ENCODE measurements around the gene DKK3. TPM values are rescaled to one million over a fixed set of nuclear protein-coding genes. Genes with fewer than 3 reads are reported as not detected.

The DKK3 gene
- polyA plus RNA-seq, 3 donors = not detected

- H3K9me3 ChIP-seq (replicated peaks in 1 of 2; ENCODE audit: control insufficient read depth in 1 of 2, insufficient read depth in 1 of 2, low read length in 2 of 2) = peaks cover 12 to 13% of the 10 kb centered on the region in 2 donors
- H3K4me1 ChIP-seq (ENCODE audit: control insufficient read depth in 1 of 2, insufficient read depth in 2 of 2, low read length in 2 of 2) = no peaks in the 10 kb centered on the region
- peaks cover 5 to 15% (median 8%) of the 10 kb centered on the region in 3 donors for H3K27me3 Mint-ChIP-seq (ENCODE audit: low read depth in 3 of 3)
- H3K9me3 Mint-ChIP-seq = peaks cover 16 to 28% (median 21%) of the 10 kb centered on the region in 7 donors
- H3K4me2 ChIP-seq (replicated peaks; ENCODE audit: extremely low read depth, low read length, poor library complexity, severe bottlenecking) = no peak overlapping the region
- H3K4me1 Mint-ChIP-seq = peaks cover 5% of the 10 kb centered on the region
- H3K27ac ChIP-seq (ENCODE audit: low read depth in 1 of 2, low read length in 2 of 2) = no peak overlapping the region
- 84% methylated on average over 5 of the region's 9 CpGs for WGBS (ENCODE audit: insufficient coverage)
- intact Hi-C loops (cut with micrococcal nuclease) = no loop called here
- no peaks in the 10 kb centered on the region for H4K20me1 ChIP-seq (ENCODE audit: insufficient read depth, low read length)
- H3K4me3 Mint-ChIP-seq = no peak overlapping the region
- H3K4me3 ChIP-seq (replicated peaks in 1 of 3; ENCODE audit: low read depth in 2 of 3, low read length in 3 of 3) = no peak overlapping the region
- no peak overlapping the region for H3K9ac ChIP-seq (ENCODE audit: insufficient read depth, low read length, poor library complexity, severe bottlenecking)
- H2AFZ ChIP-seq (ENCODE audit: insufficient read depth, low read depth, low read length, poor library complexity, severe bottlenecking) = no peak overlapping the region
- no peaks in the 10 kb centered on the region for H3K79me2 ChIP-seq (ENCODE audit: insufficient read depth, low read length)
- no peak overlapping the region for H3K27ac Mint-ChIP-seq
- no peak for TF ChIP-seq CTCF (IDR thresholded peaks at IDR 0.05)
- no peaks in the 10 kb centered on the region for H3K36me3 ChIP-seq (replicated peaks in 1 of 2; ENCODE audit: control insufficient read depth in 1 of 2, insufficient read depth in 2 of 2, low read length in 2 of 2)
- H3K36me3 Mint-ChIP-seq = no peaks in the 10 kb centered on the region
- DNase-seq = no peak
- peaks cover 3 to 4% of the 10 kb centered on the region in 2 donors for H3K27me3 ChIP-seq (ENCODE audit: control insufficient read depth in 2 of 2, insufficient read depth in 2 of 2, low read length in 2 of 2)
These were observed 10.9 kb upstream of the DKK3 start for GRCh38 chr11:12019337-12019736.

- H3K4me1 Mint-ChIP-seq = no peaks in the 10 kb centered on the region
- Histone ChIP-seq H3K79me2 (ENCODE audit: insufficient read depth, low read length) (no peaks in the 10 kb centered on the region), H3K4me3 (replicated peaks in 1 of 3; ENCODE audit: low read depth in 2 of 3, low read length in 3 of 3) (no peak overlapping the region), H2AFZ (ENCODE audit: insufficient read depth, low read depth, low read length, poor library complexity, severe bottlenecking) (no peak overlapping the region), H3K27me3 (ENCODE audit: control insufficient read depth in 2 of 2, insufficient read depth in 2 of 2, low read length in 2 of 2) (peaks cover 3 to 8% of the 10 kb centered on the region in 2 donors), H3K9ac (ENCODE audit: insufficient read depth, low read length, poor library complexity, severe bottlenecking) (no peak overlapping the region), H3K36me3 (replicated peaks in 1 of 2; ENCODE audit: control insufficient read depth in 1 of 2, insufficient read depth in 2 of 2, low read length in 2 of 2) (no peaks in the 10 kb centered on the region), H3K4me1 (ENCODE audit: control insufficient read depth in 1 of 2, insufficient read depth in 2 of 2, low read length in 2 of 2) (no peaks in the 10 kb centered on the region), H3K4me2 (replicated peaks; ENCODE audit: extremely low read depth, low read length, poor library complexity, severe bottlenecking) (no peak overlapping the region), H4K20me1 (ENCODE audit: insufficient read depth, low read length) (no peaks in the 10 kb centered on the region), H3K9me3 (replicated peaks in 1 of 2; ENCODE audit: control insufficient read depth in 1 of 2, insufficient read depth in 1 of 2, low read length in 2 of 2) (peaks cover 0 to under 1% of the 10 kb centered on the region in 2 donors), H3K27ac (ENCODE audit: low read depth in 1 of 2, low read length in 2 of 2) (no peak overlapping the region)
- no peaks in the 10 kb centered on the region for H3K36me3 Mint-ChIP-seq
- H3K27me3 Mint-ChIP-seq (ENCODE audit: low read depth in 3 of 3) = peaks cover 5 to 21% (median 17%) of the 10 kb centered on the region in 3 donors
- H3K4me3 Mint-ChIP-seq = no peak overlapping the region
- peaks cover 6 to 16% (median 9%) of the 10 kb centered on the region in 7 donors for H3K9me3 Mint-ChIP-seq
- no peak for TF ChIP-seq CTCF (IDR thresholded peaks at IDR 0.05)
- DNase-seq = no peak
- 89% methylated on average over 1 of the region's 3 CpGs for WGBS (ENCODE audit: insufficient coverage)
- intact Hi-C loops (cut with micrococcal nuclease) = no loop called here
- H3K27ac Mint-ChIP-seq = no peak overlapping the region
These were observed 9.5 kb upstream of the DKK3 start for GRCh38 chr11:12017865-12018453.
